HepG2 (cell line): ENCODE measurements around the gene LIPE. TPM values are rescaled to one million over a fixed set of nuclear protein-coding genes. Genes with fewer than 3 reads are reported as not detected.
A peak's percentile ranks its signal among the peaks of the same experiment; 100 is the strongest.

Experiments
- ARNTL ChIP-seq: sonication (generic); formaldehyde crosslinking; IDR thresholded peaks from 2 replicates; pipeline ENCODE4 v1.4.0; 2020; ENCODE audit warnings: mild to moderate bottlenecking, missing genetic modification reagents
- ESRRA ChIP-seq: sonication (generic); formaldehyde crosslinking; IDR thresholded peaks from 2 replicates; pipeline ENCODE4 v1.5.1; 2020; ENCODE audit warnings: mild to moderate bottlenecking, low read depth, missing genetic modification reagents
- FOSL2 ChIP-seq: sonication (generic); formaldehyde crosslinking; IDR thresholded peaks from 2 replicates; pipeline ENCODE4 v1.4.0; 2020; ENCODE audit warnings: missing genetic modification reagents
- GPN1 ChIP-seq: sonication (generic); formaldehyde crosslinking; IDR thresholded peaks from 2 replicates; pipeline ENCODE4 v1.5.1; 2020; ENCODE audit warnings: missing genetic modification reagents, borderline replicate concordance
- HOXD1 ChIP-seq: sonication (generic); formaldehyde crosslinking; IDR thresholded peaks from 2 replicates; pipeline ENCODE4 v1.5.0; 2020; ENCODE audit warnings: missing genetic modification reagents
- IKZF4 ChIP-seq: sonication (generic); formaldehyde crosslinking; IDR thresholded peaks from 2 replicates; pipeline ENCODE4 v1.5.1; 2020; ENCODE audit warnings: borderline replicate concordance, mild to moderate bottlenecking, low read depth, missing genetic modification reagents; ENCODE audit errors: not compliant biosample characterization
- MIER3 ChIP-seq: IDR thresholded peaks from 2 replicates; pipeline ENCODE4 v1.6.1; 2016; ENCODE audit warnings: missing compliant biosample characterization, borderline replicate concordance
- NFE2L1 ChIP-seq: sonication (generic); formaldehyde crosslinking; IDR thresholded peaks from 2 replicates; pipeline ENCODE4 v1.4.0; 2020; ENCODE audit warnings: missing genetic modification reagents, mild to moderate bottlenecking, borderline replicate concordance
- NFKBIZ ChIP-seq: IDR thresholded peaks from 2 replicates; pipeline ENCODE4 v1.6.1; 2018; ENCODE audit warnings: missing genetic modification reagents, missing compliant biosample characterization
- NR3C1 ChIP-seq: sonication (generic); formaldehyde crosslinking; IDR thresholded peaks from 2 replicates; pipeline ENCODE4 v1.4.0; 2020; ENCODE audit warnings: missing genetic modification reagents
- POLR2AphosphoS2 ChIP-seq: IDR thresholded peaks from 2 replicates; pipeline ENCODE4 v1.6.1; 2011; ENCODE audit warnings: low read depth, low read length, improper control_type of control experiment
- RAD21 ChIP-seq: fragments of 450-650 bp; formaldehyde crosslinking; IDR thresholded peaks from 2 replicates; pipeline ENCODE4 v1.5.0; 2020; ENCODE audit warnings: mild to moderate bottlenecking
- RFXAP ChIP-seq: sonication (generic); formaldehyde crosslinking; IDR thresholded peaks from 2 replicates; pipeline ENCODE4 v1.4.0; 2020; ENCODE audit warnings: missing genetic modification reagents, borderline replicate concordance
- SMYD3 ChIP-seq: sonication (generic); formaldehyde crosslinking; IDR thresholded peaks from 2 replicates; pipeline ENCODE4 v1.8.1; 2023; ENCODE audit warnings: mild to moderate bottlenecking, missing genetic modification reagents
- SNRNP70 ChIP-seq: fragments of 200-400 bp; formaldehyde crosslinking; IDR thresholded peaks from 2 replicates; pipeline ENCODE4 v1.6.1; 2017; ENCODE audit warnings: mild to moderate bottlenecking, low read depth, low read length, moderate library complexity
- SOX13 ChIP-seq, 3 experiments: fragments of 450-650 bp in 1 of 3; sonication (generic) in 1 of 3; formaldehyde crosslinking in 1 of 3; IDR thresholded peaks in 2 of 3; conservative IDR thresholded peaks in 1 of 3; 2 replicates each; pipeline versions ENCODE4 v1.5.0 to v1.6.1; 2016 to 2020; ENCODE audit warnings: antibody characterized with exemption in 1 of 3, mild to moderate bottlenecking in 1 of 3, missing compliant biosample characterization in 1 of 3, missing genetic modification reagents in 1 of 3, moderate library complexity in 1 of 3
- THAP11 ChIP-seq: IDR thresholded peaks from 2 replicates; pipeline ENCODE4 v1.6.1; 2016; ENCODE audit warnings: missing biosample characterization, missing genetic modification reagents
- TOPORS ChIP-seq: sonication (generic); formaldehyde crosslinking; IDR thresholded peaks from 2 replicates; pipeline ENCODE4 v1.8.0; 2023; ENCODE audit warnings: mild to moderate bottlenecking, missing genetic modification reagents
- YY1 ChIP-seq: IDR thresholded peaks from 2 replicates; pipeline ENCODE4 v1.6.1; 2011; ENCODE audit warnings: low read length, low read depth, moderate library complexity, mild to moderate bottlenecking; ENCODE audit not compliant: insufficient read depth, insufficient replicate concordance
- ZNF12 ChIP-seq: sonication (generic); formaldehyde crosslinking; IDR thresholded peaks from 2 replicates; pipeline ENCODE4 v1.5.0; 2020; ENCODE audit warnings: missing genetic modification reagents
- ZNF20 ChIP-seq: sonication (generic); formaldehyde crosslinking; IDR thresholded peaks from 2 replicates; pipeline ENCODE4 v1.4.0; 2020; ENCODE audit warnings: mild to moderate bottlenecking, moderate library complexity, missing genetic modification reagents
- ZNF230 ChIP-seq: sonication (generic); formaldehyde crosslinking; IDR thresholded peaks from 2 replicates; pipeline ENCODE4 v1.4.0; 2020; ENCODE audit warnings: mild to moderate bottlenecking, missing genetic modification reagents
- ZNF567 ChIP-seq: sonication (generic); formaldehyde crosslinking; IDR thresholded peaks from 2 replicates; pipeline ENCODE4 v1.8.1; 2023; ENCODE audit warnings: mild to moderate bottlenecking, missing genetic modification reagents, borderline replicate concordance
- ZNF607 ChIP-seq: sonication (generic); formaldehyde crosslinking; IDR thresholded peaks from 2 replicates; pipeline ENCODE4 v1.5.1; 2020; ENCODE audit warnings: missing genetic modification reagents, mild to moderate bottlenecking, borderline replicate concordance
- polyA plus RNA-seq, 8 experiments: library from polyadenylated mRNA; depleted of rRNA in 3 of 8; stranded (reverse) in 7 of 8; unstranded in 1 of 8; fragments of >200 nt; fragmentation: Illumina TruSeq in 4 of 8; extraction: Trizol in 4 of 8; gene quantifications; 2 replicates each; pipeline versions ENCODE4 v1.2.1 to v1.2.3, GENCODE V29; 2011 to 2016; ENCODE audit warnings: low read depth in 4 of 8, missing spikeins in 1 of 8, mixed read lengths in 1 of 8; ENCODE audit not compliant: insufficient read depth in 1 of 8
- total RNA-seq, 5 experiments: library from RNA; depleted of rRNA; stranded (reverse); fragments of >200 nt; fragmentation: Illumina TruSeq; extraction: Trizol; gene quantifications; 2 replicates each; pipeline ENCODE4 v1.2.3, GENCODE V29; 2016; ENCODE audit warnings: low read depth in 1 of 5
- TF ChIP-seq, protein P1 (sequence below): sonication (generic); formaldehyde crosslinking; IDR thresholded peaks from 2 replicates; pipeline ENCODE4 v1.5.0; 2020; ENCODE audit warnings: missing genetic modification reagents
- TF ChIP-seq, protein P2 (sequence below): sonication (generic); formaldehyde crosslinking; IDR thresholded peaks from 2 replicates; pipeline ENCODE4 v1.5.1; 2020; ENCODE audit warnings: mild to moderate bottlenecking, moderate library complexity, missing genetic modification reagents

The LIPE gene
- total and polyA plus RNA-seq, 2 of the 13 experiments (the other 11 are each of a cell fraction or from before 2014, with no cell fraction given) = not detected

DNA sequence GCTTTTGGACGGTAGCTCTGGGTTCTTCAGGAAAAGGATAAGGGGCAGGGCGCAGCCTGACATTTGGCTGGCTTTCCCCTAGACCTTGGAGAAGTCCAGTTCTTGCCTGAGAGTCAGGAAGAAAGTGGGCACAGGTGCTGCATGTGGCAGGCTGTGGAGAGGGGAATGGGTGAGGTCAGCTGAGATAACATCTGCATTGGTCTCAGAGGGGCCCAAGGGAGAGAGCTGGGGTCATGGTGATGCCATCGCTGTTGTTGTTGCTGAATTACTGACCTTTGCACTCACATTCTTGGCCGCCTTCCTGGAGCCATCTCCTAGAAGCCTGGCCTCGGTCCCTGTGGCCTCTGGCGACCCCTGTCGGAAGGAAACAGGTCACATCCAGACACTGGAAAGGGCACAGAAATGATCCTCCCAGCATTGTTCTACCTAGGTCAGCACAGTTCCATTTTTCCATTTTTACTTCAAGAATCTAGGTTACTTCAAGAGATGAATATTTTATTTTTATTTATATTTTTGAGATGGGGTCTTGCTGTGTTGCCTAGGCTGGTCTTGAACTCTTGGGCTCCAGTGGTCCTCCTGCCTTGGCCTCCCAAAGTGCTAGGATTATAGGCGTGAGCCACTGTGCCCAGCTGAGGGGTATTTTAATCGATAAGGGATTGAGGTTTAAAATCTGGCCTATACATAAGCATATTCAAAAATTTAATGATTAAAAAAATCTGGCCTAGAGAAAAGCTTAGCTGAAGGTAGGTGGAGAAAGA lies 6.5 kb upstream of the LIPE start (continued):
- TF ChIP-seq YY1 (no peak), SOX13 (IDR thresholded peaks at IDR 0.05) (peak; percentile 71), SOX13 (CRISPR knock-in tag; conservative IDR thresholded peaks at IDR 0.05 in 1 of 2, IDR thresholded peaks at IDR 0.05 in 1 of 2) (peak in 1 of 2 experiments; percentile 84; a peak in 2 of 4 replicates), THAP11 (CRISPR knock-in tag) (peak; percentile 81), GPN1 (CRISPR knock-in tag) (no peak), ZNF230 (no peak), IKZF4 (no peak), TOPORS (no peak), SNRNP70 (no peak), ZNF12 (CRISPR knock-in tag) (peak; percentile 91), HOXD1 (CRISPR knock-in tag) (no peak), ARNTL (CRISPR knock-in tag) (peak; percentile 67; the same call in 1 of the 2 replicates), ZNF20 (CRISPR knock-in tag) (no peak), ZNF607 (CRISPR knock-in tag) (no peak), MIER3 (CRISPR knock-in tag) (peak; percentile 84; the same call in 1 of the 2 replicates), RAD21 (CRISPR knock-in tag) (peak; percentile 88), NFE2L1 (CRISPR knock-in tag) (no peak), NR3C1 (CRISPR knock-in tag) (no peak), POLR2AphosphoS2 (no peak), NFKBIZ (CRISPR knock-in tag) (no peak), ESRRA (CRISPR knock-in tag) (no peak), SMYD3 (CRISPR knock-in tag) (no peak), FOSL2 (peak; percentile 76), RFXAP (CRISPR knock-in tag) (no peak), ZNF567 (no peak)
- TF ChIP-seq, protein P1, sequence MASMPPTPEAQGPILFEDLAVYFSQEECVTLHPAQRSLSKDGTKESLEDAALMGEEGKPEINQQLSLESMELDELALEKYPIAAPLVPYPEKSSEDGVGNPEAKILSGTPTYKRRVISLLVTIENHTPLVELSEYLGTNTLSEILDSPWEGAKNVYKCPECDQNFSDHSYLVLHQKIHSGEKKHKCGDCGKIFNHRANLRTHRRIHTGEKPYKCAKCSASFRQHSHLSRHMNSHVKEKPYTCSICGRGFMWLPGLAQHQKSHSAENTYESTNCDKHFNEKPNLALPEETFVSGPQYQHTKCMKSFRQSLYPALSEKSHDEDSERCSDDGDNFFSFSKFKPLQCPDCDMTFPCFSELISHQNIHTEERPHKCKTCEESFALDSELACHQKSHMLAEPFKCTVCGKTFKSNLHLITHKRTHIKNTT (CRISPR knock-in tag) = no peak
- TF ChIP-seq, protein P2, sequence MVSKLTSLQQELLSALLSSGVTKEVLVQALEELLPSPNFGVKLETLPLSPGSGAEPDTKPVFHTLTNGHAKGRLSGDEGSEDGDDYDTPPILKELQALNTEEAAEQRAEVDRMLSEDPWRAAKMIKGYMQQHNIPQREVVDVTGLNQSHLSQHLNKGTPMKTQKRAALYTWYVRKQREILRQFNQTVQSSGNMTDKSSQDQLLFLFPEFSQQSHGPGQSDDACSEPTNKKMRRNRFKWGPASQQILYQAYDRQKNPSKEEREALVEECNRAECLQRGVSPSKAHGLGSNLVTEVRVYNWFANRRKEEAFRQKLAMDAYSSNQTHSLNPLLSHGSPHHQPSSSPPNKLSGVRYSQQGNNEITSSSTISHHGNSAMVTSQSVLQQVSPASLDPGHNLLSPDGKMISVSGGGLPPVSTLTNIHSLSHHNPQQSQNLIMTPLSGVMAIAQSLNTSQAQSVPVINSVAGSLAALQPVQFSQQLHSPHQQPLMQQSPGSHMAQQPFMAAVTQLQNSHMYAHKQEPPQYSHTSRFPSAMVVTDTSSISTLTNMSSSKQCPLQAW (CRISPR knock-in tag) = peak; percentile 57; the same call in 1 of the 2 replicates
